GM18951 (cell line): ENCODE measurements around the gene FAM13C.

Source experiments
- POLR2A ChIP-seq: IDR thresholded peaks from 4 replicates; pipeline ENCODE4 v1.6.1; 2011; ENCODE audit warnings: mild to moderate bottlenecking; ENCODE audit not compliant: insufficient read length, insufficient read depth; ENCODE audit errors: extremely low read depth
- in situ Hi-C: fragments of 300-500 bp; cut with MboI; formaldehyde crosslinking; loops from one replicate; pipeline ENCODE4 v1.12.0; 2022; ENCODE audit warnings: low sequenced_read_pairs, mixed read lengths, inconsistent platforms; ENCODE audit not compliant: unreplicated experiment

Gene FAM13C

DNA sequence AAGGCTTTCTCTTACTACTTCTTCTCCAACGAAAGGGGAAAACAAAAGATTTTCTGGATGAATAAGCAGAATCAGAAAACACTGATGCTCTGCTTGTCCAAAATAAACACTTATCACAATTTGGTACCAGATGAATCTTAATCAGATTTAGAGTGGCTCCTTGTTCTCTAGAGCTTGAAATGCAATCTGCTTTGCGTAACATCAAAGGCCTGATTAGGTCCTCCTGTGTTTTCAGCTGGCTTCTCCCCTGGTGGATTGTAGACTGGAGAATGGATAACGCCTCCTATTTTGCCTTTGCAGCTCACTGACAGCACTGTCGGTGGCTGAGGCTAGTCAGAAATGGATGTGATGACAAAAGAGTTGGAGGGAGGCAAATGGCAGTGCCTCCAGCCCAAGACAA, 91.2 kb downstream of the FAM13C start:
- in situ Hi-C loops, result no loop called here

DNA sequence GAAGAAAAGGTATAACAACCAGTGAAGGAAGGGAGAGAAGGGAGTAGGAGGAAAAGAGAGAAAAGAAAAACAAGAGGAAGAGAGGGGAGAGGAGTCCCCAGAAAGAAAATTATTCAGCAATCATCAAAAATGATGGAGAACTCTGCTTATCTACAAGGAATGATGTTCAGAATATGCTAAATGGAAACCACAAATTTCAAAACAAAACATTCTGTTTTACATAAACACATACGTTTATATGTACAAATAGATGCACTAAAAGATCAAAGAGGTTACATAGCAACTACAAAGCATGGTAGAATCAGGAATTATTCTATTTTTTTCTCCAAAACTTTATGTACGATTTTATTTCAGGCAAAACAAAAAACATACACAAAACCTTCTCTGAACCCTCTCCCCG, 91.9 kb downstream of the FAM13C start:
- no peak for TF ChIP-seq POLR2A
- in situ Hi-C loops, result no loop called here

More for the DNA sequence above, 91.2 kb downstream of the FAM13C start:
- TF ChIP-seq POLR2A, result no peak

DNA sequence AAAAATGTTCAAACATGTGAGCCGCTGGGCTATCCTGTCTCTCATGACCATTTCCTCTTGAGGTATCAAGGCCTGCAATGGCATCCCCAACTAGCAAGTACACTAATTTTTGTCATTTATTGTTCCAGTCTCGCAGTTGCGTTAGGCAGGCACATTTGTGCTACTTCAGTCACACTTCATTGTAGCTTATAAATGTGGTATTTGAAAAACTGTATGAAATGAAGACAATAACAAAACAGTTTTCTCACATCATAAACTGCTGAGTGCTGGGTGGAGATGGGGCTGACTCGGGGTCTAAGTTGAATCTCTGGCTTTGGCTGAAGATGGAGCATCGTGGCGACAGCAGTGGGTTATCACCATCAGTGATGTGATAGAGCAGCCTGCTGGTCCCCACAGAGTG, 92.7 kb downstream of the FAM13C start:
- in situ Hi-C loops, result no loop called here
- TF ChIP-seq POLR2A, result no peak

DNA sequence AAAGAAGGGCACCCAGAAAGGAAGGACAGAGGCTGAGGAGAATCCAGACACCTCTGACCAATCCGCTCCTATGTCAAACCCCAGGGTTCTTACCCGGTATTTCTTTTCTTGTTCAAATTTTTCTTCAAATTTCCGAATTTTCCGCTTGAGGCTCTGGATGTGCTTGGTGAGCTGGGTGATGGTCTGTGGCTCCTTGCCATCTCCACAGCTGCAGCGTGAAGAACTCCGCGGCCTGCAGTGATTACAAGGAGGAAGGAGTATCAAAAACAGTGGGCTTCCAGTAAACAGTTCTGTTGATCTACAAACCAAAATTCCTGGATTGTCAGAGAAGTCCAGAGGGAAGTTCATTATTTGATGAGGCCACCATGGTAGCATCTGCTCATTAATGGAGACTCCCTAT, 93.9 kb downstream of the FAM13C start:
- in situ Hi-C loops, result no loop called here
- TF ChIP-seq POLR2A, result no peak

DNA sequence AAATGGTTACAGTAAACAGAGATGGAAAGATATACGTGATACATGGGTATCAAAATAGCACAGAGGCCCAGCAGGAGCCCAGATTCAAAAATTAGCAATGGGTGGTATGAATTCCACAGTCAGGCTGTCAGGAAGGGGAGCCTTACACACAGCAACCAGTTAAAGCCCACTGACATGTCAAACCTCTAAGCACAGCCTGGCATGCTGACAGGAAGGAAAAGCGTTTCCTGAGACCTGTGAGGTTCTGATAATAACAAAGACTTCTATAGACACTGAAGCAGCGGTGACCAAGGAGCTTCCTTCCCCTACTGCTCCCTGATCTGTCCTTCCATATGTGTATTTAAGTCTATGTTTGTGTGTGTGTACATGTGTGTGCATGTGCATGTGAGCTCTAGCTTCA, 96.0 kb downstream of the FAM13C start:
- in situ Hi-C loops, result no loop called here
- TF ChIP-seq POLR2A, result no peak

DNA sequence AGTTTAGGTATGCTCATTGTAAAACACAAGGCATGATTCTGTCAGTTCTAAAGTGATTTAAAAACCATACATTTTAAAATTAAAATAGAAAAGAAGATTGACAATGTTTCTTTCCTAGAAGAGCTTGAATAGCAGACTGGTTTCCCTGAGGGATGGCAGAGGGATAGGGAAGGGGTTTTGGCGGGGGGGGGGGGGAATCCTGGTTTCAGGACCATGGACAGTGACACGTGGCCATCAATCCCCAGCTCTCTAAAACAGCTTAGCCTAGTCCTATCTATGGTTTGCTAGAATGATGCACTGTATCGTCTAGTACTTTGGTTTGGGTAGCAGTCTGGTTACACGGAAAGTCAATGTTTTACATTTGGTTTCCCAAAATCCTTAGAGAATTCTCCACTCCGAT, 97.2 kb downstream of the FAM13C start:
- no peak for TF ChIP-seq POLR2A
- in situ Hi-C loops, result no loop called here

DNA sequence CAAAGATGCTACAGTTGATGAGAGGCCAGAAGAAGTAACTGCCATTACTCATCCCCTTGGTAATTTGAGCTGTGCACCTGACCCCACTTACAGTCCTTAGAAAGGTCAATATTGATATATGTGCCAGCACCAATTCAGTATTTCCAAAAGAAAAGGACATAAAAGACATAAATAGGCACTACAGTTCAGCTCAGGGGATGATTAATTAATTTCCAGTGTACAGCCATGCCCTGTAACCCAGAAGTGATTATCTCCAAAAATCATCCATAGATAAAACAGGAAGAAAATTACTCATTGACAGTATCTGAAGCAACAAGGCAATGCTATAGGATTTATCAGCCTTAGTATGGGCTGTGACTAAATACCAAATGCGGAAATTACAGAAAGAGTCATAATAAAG, 103.5 kb downstream of the FAM13C start:
- in situ Hi-C loops, result no loop called here
- TF ChIP-seq POLR2A, result no peak

DNA sequence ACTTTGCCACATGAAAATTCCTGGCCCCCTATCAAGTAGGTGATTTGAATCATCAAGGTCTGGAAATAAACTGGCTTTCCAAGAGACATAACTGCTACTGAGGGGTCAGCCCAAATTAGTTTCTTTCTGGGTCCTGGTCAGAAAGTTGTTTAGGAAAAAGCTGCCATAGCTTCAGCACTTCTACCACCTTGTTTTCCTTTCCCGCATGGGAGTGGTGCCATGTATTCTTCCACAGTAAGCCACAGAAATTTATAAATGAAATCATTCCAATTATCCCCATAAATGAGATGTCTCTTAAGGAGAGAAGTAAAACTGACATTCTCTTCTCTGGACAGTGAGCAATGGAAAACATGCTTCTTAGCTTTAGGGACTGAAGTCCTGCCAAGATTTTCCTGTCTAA, 105.1 kb downstream of the FAM13C start:
- TF ChIP-seq POLR2A, result no peak
- in situ Hi-C loops, result no loop called here

DNA sequence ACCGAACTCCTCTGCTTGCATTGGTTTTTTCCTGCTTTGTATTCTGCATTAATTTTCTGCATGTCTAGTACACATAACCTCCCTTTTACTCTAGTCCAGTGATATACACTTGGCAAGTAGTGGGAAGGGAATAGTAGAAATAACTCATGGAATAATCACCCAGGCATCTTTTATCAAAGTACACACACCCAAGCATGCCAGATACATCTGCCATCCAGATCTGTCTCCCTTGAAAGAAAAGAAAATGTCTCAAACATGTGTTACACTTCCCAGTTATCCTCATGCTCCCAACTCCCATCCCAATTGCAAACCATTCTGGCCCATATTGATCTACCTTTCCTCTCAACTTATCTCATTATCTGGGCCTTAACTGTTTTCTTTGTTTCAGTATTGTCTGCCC, 106.9 kb downstream of the FAM13C start:
- TF ChIP-seq POLR2A, result no peak
- in situ Hi-C loops, result no loop called here

DNA sequence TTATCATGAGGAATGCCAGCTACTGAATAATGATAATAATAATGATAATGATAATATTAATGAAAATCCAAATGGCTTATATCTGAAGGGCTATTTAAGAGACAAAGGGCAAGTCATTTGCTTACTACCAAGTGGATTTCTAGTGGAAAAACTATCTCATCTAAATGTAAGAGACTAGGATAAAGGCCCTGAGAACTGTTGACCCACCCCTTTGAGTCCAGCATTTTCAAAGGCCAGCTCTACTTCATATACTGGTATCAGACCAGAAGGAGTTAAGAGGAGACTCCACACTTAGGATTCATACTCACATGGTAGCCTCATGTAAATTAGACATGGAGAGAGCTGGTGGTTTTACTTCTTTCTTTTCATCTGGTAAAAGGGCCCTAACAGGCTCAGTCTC, 109.9 kb downstream of the FAM13C start:
- in situ Hi-C loops, result no loop called here
- no peak for TF ChIP-seq POLR2A

DNA sequence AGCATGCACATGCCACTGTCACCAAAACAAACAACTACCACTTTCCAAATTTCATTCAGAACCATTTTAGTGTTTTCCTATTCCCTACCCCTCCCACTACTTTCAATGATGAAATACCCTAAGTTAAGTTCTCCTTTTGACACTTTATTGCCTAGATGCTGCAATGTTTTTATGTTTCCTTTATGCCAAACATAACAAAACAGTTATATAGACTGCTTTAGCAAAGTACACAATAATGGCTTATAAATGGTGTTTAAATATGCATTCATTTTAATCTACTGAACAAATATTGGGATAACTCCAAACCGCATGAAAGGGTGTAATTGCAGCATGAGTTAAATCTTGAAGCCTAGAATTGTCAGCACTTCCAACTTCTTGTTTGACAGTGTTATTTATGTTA, 116.7 kb downstream of the FAM13C start:
- in situ Hi-C loops, result no loop called here
- TF ChIP-seq POLR2A, result no peak

DNA sequence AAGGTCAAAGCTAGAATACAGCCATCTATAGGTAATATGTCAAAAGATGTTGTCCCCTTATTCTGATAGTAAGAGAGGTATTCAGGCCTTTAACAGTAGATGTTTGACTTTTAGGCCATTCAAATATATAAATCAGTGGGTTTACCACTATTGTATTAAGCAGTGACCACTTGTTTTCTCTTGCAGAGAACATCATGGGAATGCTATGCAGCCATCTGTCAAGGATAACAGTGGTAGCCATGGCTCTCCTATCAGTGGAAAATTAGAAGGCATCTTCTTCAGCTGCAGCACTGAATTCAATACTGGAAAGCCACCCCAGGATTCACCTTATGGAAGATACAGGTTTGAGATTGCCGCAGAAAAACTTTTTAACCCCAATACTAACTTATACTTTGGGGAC, 117.5 kb downstream of the FAM13C start:
- no peak for TF ChIP-seq POLR2A
- in situ Hi-C loops, result no loop called here

DNA sequence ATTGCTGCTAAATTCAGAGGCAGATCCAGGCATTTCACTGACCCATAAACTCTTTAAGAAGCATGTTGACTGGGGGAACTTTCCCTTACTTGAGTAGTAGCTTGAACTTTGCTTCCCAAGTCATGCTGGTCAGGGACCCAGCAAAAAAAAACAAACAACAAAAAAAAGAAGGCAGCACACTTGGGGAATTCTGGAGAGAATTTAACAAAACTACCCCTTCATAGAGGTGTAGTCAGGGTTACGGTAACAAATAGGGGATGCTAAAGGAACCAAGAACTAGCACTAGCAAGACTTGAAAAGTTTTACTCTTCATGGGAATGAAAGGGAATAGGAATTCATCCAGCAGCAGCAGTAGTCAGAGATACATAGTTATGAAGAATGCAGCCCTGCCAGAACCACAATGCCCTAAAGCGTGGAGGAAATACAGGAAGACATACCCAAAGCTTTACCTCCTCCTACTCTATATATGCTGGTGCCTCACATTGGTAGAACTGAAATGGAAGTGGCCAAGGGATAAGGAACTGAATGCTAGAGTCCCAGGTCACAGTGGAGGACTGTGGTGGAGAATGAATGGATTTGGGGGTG, 118.6 kb downstream of the FAM13C start:
- in situ Hi-C loops, result no loop called here
- no peak for TF ChIP-seq POLR2A

DNA sequence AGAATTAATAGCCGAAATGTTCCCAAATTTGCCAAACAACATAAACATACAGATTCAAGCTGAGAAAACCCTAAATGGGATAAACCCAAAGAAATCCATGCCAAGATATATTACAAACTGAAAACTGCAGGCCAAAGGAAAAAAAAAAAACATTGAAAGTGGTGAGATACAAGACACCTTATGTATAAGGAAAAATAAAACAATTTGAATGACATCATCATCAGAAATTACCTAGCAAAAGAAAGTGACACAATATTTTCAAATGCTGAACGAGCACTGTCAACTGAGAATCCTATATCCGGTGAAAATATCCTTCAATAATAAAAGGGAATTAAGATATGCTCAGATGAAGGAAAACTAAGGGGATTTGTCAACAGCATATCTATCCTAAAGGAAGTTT, 119.4 kb downstream of the FAM13C start:
- in situ Hi-C loops, result no loop called here
- no peak for TF ChIP-seq POLR2A

DNA sequence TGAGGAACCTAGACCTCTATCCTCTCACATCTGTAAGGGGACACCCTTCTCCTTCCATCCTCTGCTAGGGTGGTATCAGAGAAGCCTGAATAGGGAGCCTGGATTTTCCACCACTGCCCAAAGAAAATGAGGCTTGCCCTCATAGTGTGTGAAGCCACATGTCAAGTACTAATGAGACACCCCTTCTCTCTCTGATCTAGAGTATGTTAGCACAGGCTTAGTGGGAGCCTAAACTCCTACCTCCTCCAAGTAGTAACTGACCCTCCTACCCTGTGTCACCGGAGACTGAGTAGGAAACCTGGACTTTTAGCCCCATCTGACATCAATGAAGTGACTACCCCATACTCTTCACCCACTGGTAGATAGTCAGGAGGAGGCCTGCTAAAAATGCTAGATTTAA, 120.3 kb downstream of the FAM13C start:
- no peak for TF ChIP-seq POLR2A
- in situ Hi-C loops, result no loop called here
